ENCODE measurements around the gene C22orf15.

C22orf15 gene

DNA sequence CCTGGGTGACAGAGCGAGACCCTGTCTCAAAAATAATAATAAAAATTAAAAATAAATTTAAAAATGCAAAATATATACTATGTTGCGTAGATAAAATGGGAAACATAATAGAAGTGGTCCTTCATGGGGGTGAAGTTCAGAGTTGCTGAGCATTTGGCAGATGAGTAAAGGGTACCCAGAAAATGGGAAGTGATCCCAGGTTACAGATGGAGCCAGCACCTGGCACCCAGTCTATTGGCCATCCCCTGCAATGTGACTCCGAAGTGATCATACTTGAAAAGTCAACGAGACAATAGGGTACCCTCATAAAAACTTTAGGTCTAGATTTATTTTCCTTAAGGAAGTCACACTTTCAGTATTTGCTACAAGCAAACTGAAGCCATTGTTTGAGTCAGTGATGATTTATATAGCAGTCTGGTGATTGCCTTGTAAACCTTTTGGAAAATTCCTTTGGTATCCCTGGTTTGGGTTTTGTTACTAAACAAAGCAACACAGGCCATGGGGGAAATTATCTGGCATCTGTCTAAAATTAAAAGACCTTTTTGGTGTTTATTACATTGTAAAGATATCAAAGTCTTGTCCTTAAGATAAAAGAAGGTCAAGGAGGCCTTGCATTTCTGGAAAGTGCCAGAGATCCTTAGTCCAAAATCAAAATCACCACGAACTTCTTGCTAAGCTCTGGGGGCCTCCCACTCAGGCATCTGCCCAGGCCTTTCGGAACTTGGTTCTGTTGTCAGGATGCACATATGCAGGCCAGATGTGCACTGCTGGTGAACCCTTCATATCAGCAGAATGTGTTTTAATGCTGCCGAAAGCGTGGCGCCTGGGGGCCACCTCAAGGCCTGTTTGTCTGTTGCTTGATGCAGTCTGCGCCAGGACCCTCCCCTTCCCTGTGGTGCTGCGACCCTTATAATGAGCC is 28.3 kb downstream of the C22orf15 start:
- no peak for DNase-seq

DNA sequence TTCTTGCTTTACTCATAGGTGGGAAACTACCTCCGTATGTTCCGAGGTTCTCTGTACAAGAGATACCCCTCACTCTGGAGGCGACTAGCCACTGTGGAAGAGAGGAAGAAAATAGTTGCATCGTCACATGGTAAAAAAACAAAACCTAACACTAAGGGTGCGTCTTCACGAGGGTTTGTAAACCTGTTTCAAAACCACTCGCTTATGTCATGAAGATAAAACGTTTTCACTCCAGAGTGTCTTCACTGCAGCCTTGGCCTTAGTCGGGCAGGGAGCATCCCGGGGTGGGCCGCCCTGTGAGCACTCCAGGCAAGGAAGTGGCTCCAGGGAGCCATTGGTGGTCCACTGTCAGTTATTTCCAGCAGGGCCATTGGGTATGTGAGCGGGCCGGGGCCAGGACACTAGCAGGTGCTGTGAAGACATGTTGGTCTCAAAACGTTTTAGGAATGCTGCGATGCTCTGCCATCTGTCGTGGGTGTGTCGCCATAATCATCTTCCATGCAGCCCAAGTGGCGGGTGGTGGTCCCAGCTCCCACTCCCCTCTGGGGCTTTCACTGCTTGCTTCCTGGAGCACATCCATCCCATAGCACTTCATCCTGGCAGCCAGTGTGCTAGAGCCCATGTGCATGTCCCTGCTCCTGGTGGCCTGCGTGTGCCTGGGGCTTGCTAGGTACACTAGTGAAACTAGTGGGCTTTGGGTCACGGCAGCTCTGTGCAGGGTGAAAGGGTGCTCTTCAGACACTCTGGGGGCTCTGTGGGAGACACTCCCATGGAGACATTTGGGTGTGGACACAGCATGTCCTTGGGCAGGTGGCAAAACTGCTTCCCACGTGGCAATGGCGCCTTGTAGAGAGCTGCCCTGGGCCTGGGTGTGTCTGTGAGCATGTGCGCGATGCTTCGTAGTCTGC is 29.2 kb downstream of the C22orf15 start:
- no peak for DNase-seq

DNA sequence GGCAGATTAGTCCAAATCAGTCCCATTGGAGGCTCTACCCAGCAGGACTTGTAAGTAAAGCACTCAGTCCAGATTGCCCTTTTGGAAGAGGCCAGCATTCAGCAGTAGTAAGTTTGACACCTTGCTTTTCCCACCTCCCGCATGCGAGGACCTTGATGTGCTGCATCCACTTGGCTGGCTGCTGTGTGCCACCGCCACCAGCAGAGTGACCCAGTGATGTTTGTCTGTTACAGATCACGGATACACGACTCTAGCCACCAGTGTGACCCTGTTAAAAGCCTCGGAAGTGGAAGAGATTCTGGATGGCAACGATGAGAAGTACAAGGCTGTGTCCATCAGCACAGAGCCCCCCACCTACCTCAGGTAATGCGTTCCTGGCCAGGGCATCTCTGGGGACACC is 30.5 kb downstream of the C22orf15 start:
- no peak for DNase-seq

DNA sequence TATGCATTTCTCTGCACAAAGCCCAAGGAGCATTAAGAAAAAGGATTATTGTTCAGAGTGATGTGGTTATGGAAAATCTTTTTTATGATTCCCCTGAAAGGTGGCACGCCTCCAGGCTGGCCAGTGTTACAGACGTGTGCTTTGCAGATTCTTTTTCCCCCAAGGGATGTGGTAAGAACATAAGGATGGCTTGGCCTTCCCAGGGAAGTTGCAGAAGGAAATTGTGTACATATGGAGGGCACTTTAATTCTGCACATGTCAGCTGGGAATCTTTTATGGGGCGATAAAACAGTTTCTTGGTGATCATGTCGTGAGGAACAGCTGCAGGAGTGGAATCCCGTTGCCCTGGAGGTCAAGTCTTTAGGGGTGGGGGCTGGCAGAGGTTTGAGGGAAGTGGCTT is 33.7 kb downstream of the C22orf15 start:
- DNase-seq = no peak

DNA sequence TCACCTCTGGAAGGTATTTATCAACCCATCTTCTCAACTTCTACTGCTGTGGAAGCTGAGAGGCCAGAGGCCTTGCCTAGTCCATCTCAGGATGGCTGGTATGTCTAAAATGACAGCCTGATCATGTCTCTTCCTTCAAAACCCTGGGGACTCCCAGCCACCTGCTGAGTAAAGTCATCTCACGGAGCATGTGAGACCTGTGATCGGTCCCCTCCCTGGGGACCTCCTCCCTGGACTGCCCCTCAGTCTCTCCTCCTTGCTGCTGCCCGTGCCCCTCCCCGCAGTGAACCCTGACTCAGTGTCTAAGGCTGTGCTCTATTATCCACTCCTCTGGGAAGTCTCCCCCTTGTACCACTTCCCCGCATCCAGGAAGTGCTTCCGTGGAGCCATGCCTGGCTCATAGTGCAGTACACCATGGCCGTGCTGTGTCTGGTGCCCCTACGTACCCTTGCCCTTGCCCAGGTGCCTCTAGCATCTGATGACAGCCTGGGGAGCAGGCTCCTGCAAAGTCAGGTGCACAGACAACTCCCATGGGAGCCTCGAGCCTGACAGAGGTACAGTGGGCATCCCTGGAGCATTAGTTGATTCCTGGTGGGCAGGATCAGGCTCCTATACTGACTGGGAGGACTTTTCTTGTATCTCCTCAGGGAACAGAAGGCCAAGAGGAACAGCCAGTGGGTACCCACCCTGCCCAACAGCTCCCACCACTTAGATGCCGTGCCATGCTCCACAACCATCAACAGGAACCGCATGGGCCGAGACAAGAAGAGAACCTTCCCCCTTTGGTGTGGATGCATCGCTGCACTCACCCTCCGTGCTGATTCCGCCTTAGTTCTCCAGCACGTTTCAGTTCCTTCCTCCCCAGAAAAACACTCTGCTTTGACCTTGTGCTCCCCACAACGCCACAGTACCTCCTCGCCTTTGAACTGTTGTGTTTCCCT is 37.8 kb downstream of the C22orf15 start:
- no peak for DNase-seq

DNA sequence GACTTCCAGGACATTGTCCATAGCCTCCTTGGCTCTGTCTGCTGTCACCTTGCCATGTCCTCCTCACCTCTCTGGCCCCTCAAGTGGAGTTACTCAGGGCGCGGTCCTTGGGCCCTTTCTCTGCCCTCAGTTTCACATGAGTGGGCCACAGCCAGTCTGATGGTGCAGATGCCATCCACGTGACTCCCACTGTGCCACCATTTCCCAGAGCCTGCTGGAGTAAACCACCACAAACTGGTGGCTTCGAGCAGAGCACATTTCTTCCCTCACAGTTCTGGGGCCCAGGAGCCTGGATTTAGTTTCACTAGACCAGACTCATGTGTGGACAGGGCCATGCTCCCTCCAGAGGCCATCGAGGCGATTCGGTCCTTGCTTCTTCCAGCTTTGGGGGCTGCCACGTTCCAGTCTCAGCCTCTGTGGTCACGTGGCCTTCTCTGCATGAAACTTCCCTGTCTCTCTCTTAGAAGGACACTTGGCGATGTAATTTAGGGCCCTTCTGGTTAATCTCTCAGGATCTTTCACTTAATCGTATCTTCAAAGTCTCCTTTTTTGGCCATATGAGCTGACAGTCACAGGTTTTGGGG is 38.5 kb downstream of the C22orf15 start:
- DNase-seq = no peak

DNA sequence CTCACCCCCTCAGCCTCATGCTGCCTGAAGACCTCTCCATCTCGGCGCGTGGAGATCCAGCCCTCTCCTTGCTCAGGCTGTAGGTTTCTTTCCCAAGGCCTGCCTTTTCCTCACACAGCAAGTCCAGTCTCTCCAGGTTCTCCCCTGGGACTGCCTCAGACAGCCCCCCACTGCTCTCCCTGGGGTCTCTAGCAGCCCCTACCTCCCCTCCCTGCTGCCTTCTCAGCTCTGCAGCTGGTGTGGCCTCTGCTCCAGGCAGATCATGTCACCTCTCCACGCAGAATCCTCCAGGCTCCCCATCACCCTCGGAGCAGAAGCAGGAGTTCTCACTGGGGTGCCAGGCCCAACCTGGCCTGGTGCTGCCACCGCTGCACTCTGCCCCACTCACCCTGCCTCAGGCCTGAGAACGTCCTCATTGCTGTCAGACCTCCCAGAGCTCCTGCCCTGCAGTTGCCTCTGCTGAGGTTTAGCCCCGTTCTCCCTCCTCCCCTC is 39.1 kb downstream of the C22orf15 start:
- DNase-seq = no peak

DNA sequence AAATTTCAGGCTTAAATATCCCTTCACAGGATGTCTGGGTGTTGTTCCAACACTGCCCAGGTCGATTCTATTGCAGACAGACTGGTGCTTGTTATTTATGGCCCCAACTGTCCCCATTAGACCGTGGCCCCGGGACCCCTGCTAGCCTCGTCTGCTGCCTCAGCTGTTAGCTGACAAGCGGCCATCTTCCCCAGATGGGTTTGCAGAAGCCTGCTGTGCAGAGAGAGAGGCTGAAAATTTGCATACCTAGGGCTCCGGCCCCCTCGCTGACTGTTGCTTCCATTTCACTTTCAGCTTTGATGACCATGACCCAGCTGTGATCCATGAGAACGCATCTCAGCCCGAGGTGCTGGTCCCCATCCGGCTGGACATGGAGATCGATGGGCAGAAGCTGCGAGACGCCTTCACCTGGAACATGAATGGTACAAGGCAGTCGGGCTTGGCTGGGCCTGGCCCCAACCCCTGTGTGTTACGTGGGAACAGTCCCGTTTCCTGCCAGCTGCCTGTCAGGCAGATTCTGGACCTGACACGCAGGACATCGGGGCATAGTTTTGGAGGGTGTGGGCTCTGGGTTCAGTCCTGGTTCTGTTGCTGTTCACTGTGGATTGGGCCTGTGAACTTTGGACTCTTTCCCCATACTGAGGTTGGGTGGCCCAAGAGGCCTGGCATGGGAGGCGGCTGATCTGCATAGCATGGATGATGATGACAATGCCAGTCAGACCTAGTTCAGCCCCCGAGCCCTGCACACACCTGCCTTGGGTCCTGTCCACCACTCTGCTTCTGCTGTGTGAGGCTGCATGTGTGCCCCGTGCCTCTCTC is 40.4 kb downstream of the C22orf15 start:
- DNase-seq = no peak

DNA sequence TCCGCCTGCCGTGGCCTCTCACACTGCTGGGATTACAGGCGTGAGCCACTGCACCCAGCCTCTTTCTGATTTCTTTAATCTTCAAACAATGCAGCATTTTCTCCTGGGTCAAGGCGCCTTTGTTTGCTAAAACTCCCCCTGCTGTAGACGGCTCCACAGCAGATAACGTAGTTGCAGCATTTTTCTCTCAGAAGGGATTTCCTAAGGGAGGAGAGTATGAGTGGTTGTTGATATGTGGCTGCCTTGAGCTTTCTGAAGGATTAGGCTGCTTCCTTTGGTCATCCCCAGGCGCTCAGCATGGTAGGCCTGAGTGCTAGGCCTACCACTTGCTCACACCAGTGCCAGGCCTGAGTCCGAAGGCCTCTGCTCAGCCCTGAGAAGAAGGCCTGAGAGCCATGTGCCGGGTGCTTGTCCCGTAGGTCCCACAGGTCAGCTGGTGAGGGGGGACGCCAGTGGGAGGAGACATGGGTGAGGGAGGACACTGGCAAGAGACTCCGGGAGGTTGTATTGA is 42.0 kb downstream of the C22orf15 start:
- no peak for DNase-seq

DNA sequence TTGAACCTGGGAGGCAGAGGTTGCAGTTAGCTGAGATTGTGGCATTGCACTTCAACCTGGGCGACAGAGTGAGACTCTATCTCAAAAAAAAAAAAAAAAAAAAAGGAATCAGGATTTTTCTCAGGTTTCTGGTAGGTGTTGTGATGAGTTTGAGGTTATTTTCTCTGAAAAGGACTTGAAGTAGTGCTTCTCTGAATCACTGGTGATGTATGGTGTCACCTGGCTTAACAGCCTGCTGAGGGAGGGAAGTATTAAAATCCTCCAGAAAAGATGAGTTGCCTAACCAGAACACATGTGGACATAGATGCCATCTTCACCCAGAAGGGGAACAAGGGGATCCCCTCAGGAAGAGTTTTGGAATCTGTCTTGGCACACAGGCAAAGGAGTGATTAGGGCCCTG is 44.0 kb downstream of the C22orf15 start:
- no peak for DNase-seq

DNA sequence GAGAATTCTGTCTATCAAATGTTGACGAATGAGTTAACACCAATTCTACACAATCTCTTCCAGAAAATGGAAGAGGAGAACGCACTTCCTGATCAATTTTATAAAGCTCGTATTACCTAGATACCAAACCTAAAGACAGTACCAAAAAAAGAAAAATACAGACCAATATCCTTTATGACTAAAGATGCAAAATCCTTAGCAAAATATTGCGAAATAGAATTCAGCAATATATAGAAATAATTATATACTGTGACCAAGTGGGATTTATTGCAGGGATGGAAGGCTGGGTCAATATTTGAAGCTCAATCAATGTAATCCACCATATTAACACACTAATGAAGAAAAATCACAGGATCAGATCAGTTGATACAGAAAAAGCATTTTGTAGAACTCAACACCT is 49.6 kb downstream of the C22orf15 start:
- DNase-seq = no peak

Measured in activated naive CD4-positive, alpha-beta T cell treated with Interleukin-2 at 50 U/mL for 16 hours (primary cell).